Panc1 (cell line): ENCODE measurements around the gene MAEA. TPM values are rescaled to one million over a fixed set of nuclear protein-coding genes. Genes with fewer than 3 reads are reported as not detected.

Source experiments
- ATAC-seq: fragments of 200-7000 bp; cut with Tn5 transposase; 2 replicates; pipeline ENCODE4 v1.9.1; 2020; ENCODE audit warnings: mild to moderate bottlenecking, moderate library complexity
- BruUV-seq: library from RNA; stranded (reverse); fragments of 400-500 nt; replicated peaks from 2 replicates; lab custom pipeline; 2021; lab: Mats Ljungman, UMichigan
- CTCF ChIA-PET: fragments of 300-600 bp; sonication (Branson Sonifier 250); formaldehyde crosslinking; loops from one replicate; lab custom pipeline; 2022; ENCODE audit warnings: antibody characterized with exemption; lab: Charles Lee
- POLR2A ChIA-PET: fragments of 300-600 bp; sonication (Branson Sonifier 250); formaldehyde crosslinking; loops from one replicate; lab custom pipeline; 2022; ENCODE audit warnings: antibody characterized with exemption; lab: Charles Lee
- DNase-seq: peaks from one replicate; pipeline ENCODE4 v3.0.0-alpha.2; 2010; ENCODE audit warnings: low read depth, low spot score
- H3K27ac ChIP-seq: 2 replicates; pipeline ENCODE4 v1.5.1; 2011; ENCODE audit warnings: mild to moderate bottlenecking, low read length, inconsistent platforms
- H3K27me3 ChIP-seq: fragments of 200-500 bp; sonication (Bioruptor generic); 2 replicates; pipeline ENCODE4 v1.6.0; 2014; ENCODE audit warnings: low read length, inconsistent platforms; ENCODE audit not compliant: control insufficient read depth, insufficient read depth
- H3K36me3 ChIP-seq: fragments of 200-500 bp; sonication (Bioruptor generic); 2 replicates; pipeline ENCODE4 v1.5.1; 2014; ENCODE audit warnings: inconsistent platforms, mild to moderate bottlenecking, low read length, moderate library complexity; ENCODE audit not compliant: control insufficient read depth, insufficient read depth
- H3K4me1 ChIP-seq: 2 replicates; pipeline ENCODE4 v1.5.1; 2011; ENCODE audit warnings: inconsistent platforms, mild to moderate bottlenecking, low read length, moderate library complexity; ENCODE audit not compliant: control insufficient read depth, insufficient read depth
- H3K4me3 ChIP-seq, 2 experiments: 2 replicates each; pipeline ENCODE4 v1.5.1; 2011 to 2012; ENCODE audit warnings: low read depth in 2 of 2, low read length in 2 of 2, mild to moderate bottlenecking in 2 of 2, inconsistent platforms in 1 of 2, moderate library complexity in 1 of 2
- H3K9me3 ChIP-seq: fragments of 200-500 bp; sonication (Bioruptor generic); 2 replicates; pipeline ENCODE4 v1.5.1; 2014; ENCODE audit warnings: low read depth, mild to moderate bottlenecking, inconsistent platforms, low read length, moderate library complexity; ENCODE audit not compliant: control insufficient read depth, insufficient read depth
- POLR2AphosphoS5 ChIP-seq: IDR thresholded peaks from 2 replicates; pipeline ENCODE4 v1.6.1; 2012; ENCODE audit warnings: mild to moderate bottlenecking, low read depth, low read length, moderate library complexity
- SIN3A ChIP-seq: IDR thresholded peaks from 2 replicates; pipeline ENCODE4 v1.6.1; 2012; ENCODE audit warnings: low read depth, mild to moderate bottlenecking, low read length, moderate library complexity, borderline replicate concordance; ENCODE audit not compliant: insufficient read depth
- TCF7L2 ChIP-seq: IDR thresholded peaks from 2 replicates; pipeline ENCODE4 v1.6.1; 2011; ENCODE audit warnings: mild to moderate bottlenecking, low read depth, low read length, inconsistent platforms
- in situ Hi-C: cut with HindIII; loops from 2 replicates; pipeline ENCODE4 v1.10.0; 2016; ENCODE audit warnings: low sequenced_read_pairs, low pct_unique_long_range_greater_than_20kb
- intact Hi-C: fragments of 100-400 bp; cut with micrococcal nuclease; formaldehyde crosslinking; loops from one replicate; pipeline ENCODE4 v1.10.0; 2022; ENCODE audit not compliant: unreplicated experiment
- total RNA-seq: library from RNA; stranded (reverse); gene quantifications from one replicate; pipeline ENCODE4 v1.2.1, GENCODE V29; 2021; ENCODE audit not compliant: unreplicated experiment
- TF ChIP-seq, protein P1 (sequence below): fragments of 450-650 bp; IDR thresholded peaks from 2 replicates; pipeline ENCODE4 v1.5.1; 2017; ENCODE audit warnings: mild to moderate bottlenecking
- TF ChIP-seq, protein P2 (sequence below), 2 experiments: IDR thresholded peaks; 2 replicates each; pipeline ENCODE4 v1.6.1; 2011 to 2012; ENCODE audit warnings: low read depth in 2 of 2, control low read depth in 1 of 2, low read length in 1 of 2, mild to moderate bottlenecking in 1 of 2, moderate library complexity in 1 of 2; ENCODE audit not compliant: insufficient read depth in 1 of 2

The MAEA gene
- total RNA-seq, 1 experiment from 2014 or later = 62.3 TPM

DNA sequence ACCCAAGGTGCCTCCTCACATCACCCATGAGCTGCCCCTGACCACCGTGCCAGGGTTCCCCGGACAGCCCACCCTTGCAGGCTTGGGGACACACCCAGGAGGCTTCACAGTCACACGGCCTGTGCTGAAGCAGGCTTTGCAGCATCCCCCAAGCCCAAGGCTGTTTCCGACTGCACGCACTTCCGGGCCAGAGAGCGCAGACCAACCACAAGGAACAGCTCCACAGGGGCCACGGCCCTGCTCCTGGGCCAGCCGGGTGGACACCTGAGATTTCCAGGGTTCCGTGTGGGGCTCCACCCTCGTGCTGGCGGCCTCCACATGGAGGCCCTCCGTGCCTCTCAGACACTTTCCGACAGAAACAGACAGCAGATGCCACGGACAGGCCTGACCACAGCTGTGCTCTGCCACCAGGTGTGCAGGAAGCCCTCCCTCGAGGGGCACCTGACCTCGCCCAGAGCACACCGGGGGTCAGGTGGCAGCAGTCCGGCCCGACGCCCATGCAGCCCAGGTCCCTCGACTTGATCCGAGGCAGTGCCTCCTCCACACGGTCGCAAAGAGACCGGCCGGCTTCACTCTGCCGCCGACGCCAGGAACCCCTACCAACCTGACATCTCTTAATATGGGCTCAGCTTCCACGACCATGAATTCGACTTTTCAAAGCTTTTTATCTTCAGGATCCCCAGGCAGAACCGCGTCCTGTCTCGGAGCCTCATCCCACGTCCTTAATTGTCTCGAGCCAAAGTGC lies 48.8 kb upstream of the MAEA start:
- BruUV-seq = no TSS peak
- Histone ChIP-seq H3K4me1 (no peaks in the 10 kb centered on the region), H3K4me3 (no peak overlapping the region), H3K9me3 (no peaks in the 10 kb centered on the region), H3K36me3 (no peaks in the 10 kb centered on the region), H3K27ac (no peak overlapping the region), H3K27me3 (no peaks in the 10 kb centered on the region)
- intact Hi-C loops (no loop called here), in situ Hi-C loops (no loop called here)
- TF ChIP-seq, protein P1, sequence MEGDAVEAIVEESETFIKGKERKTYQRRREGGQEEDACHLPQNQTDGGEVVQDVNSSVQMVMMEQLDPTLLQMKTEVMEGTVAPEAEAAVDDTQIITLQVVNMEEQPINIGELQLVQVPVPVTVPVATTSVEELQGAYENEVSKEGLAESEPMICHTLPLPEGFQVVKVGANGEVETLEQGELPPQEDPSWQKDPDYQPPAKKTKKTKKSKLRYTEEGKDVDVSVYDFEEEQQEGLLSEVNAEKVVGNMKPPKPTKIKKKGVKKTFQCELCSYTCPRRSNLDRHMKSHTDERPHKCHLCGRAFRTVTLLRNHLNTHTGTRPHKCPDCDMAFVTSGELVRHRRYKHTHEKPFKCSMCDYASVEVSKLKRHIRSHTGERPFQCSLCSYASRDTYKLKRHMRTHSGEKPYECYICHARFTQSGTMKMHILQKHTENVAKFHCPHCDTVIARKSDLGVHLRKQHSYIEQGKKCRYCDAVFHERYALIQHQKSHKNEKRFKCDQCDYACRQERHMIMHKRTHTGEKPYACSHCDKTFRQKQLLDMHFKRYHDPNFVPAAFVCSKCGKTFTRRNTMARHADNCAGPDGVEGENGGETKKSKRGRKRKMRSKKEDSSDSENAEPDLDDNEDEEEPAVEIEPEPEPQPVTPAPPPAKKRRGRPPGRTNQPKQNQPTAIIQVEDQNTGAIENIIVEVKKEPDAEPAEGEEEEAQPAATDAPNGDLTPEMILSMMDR = no peak
- TF ChIP-seq SIN3A (no peak), TCF7L2 (no peak), POLR2AphosphoS5 (no peak)
- TF ChIP-seq, protein P2, sequence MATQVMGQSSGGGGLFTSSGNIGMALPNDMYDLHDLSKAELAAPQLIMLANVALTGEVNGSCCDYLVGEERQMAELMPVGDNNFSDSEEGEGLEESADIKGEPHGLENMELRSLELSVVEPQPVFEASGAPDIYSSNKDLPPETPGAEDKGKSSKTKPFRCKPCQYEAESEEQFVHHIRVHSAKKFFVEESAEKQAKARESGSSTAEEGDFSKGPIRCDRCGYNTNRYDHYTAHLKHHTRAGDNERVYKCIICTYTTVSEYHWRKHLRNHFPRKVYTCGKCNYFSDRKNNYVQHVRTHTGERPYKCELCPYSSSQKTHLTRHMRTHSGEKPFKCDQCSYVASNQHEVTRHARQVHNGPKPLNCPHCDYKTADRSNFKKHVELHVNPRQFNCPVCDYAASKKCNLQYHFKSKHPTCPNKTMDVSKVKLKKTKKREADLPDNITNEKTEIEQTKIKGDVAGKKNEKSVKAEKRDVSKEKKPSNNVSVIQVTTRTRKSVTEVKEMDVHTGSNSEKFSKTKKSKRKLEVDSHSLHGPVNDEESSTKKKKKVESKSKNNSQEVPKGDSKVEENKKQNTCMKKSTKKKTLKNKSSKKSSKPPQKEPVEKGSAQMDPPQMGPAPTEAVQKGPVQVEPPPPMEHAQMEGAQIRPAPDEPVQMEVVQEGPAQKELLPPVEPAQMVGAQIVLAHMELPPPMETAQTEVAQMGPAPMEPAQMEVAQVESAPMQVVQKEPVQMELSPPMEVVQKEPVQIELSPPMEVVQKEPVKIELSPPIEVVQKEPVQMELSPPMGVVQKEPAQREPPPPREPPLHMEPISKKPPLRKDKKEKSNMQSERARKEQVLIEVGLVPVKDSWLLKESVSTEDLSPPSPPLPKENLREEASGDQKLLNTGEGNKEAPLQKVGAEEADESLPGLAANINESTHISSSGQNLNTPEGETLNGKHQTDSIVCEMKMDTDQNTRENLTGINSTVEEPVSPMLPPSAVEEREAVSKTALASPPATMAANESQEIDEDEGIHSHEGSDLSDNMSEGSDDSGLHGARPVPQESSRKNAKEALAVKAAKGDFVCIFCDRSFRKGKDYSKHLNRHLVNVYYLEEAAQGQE (IDR thresholded peaks at IDR 0.05; ENCODE audit: insufficient read depth in 1 of 2, low read depth in 2 of 2, low read length in 1 of 2) = no peak
- ATAC-seq (no peak), DNase-seq (no peak)
- POLR2A ChIA-PET = no interaction called here
- CTCF ChIA-PET = no interaction called here

DNA sequence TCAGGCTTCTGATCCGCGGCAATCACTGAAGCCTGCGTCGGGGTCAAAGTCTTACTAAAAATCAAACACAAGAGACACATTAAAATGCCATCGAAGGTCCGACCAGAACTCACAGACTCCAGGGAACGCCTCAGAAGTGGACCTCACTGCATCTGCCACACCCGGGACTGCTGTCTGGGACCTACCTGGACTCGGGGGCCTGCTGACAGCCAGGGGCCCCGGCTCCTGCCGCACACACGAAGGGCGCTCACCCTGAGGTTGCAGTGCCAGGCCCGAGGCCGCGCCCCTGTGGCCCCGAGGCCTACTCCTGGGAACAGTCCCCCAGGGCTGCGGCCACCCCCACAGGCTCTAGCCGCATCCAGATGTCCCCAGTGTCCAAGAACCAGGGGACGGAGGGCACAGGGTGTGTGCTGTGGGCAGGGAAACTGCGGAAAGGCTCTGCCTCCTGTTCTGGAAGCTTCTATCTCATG lies 48.2 kb upstream of the MAEA start:
- intact Hi-C loops = no loop called here
- TF ChIP-seq, protein P2 (IDR thresholded peaks at IDR 0.05; ENCODE audit: insufficient read depth in 1 of 2, low read depth in 2 of 2, low read length in 1 of 2) = no peak
- TF ChIP-seq TCF7L2 = no peak
- no peak for ATAC-seq
- CTCF ChIA-PET = no interaction called here
- Histone ChIP-seq H3K4me3 (no peak overlapping the region), H3K9me3 (no peaks in the 10 kb centered on the region), H3K27ac (no peak overlapping the region), H3K27me3 (no peaks in the 10 kb centered on the region), H3K36me3 (no peaks in the 10 kb centered on the region), H3K4me1 (peaks cover 3% of the 10 kb centered on the region; the same call in 1 of the 2 replicates)
- no peak for DNase-seq
- BruUV-seq = no TSS peak
- POLR2A ChIA-PET = no interaction called here
- in situ Hi-C loops = no loop called here
